Cardiac muscle cell (in vitro differentiated cells and primary cell): Measurements from ENCODE around the gene PPME1. TPM values are rescaled to one million over a fixed set of nuclear protein-coding genes. Genes with fewer than 3 reads are reported as not detected.

Source experiments
- DNase-seq, 2 donors: peaks; one replicate each; pipeline versions ENCODE4 v3.0.0 to v3.0.0-alpha.2; 2010 to 2017; ENCODE audit warnings: low read depth in 1 of 2, low spot score in 1 of 2
- H3K27ac ChIP-seq: fragments of 200-600 bp; sonication (generic); 2 replicates; pipeline ENCODE4 v1.5.1; 2016
- H3K27me3 ChIP-seq: fragments of 200-600 bp; sonication (generic); 2 replicates; pipeline ENCODE4 v1.6.0; 2016; ENCODE audit warnings: control low read depth
- H3K36me3 ChIP-seq: fragments of 200-600 bp; sonication (generic); 2 replicates; pipeline ENCODE4 v1.5.1; 2016; ENCODE audit warnings: control low read depth
- H3K4me1 ChIP-seq: fragments of 200-600 bp; sonication (generic); 2 replicates; pipeline ENCODE4 v1.8.1; 2017; ENCODE audit warnings: low read depth, mild to moderate bottlenecking, mixed run types
- H3K4me3 ChIP-seq: fragments of 200-600 bp; sonication (generic); 2 replicates; pipeline ENCODE4 v1.5.1; 2016; ENCODE audit warnings: mild to moderate bottlenecking
- H3K9me3 ChIP-seq: fragments of 200-600 bp; sonication (generic); 2 replicates; pipeline ENCODE4 v1.5.1; 2017; ENCODE audit warnings: low read depth, mild to moderate bottlenecking, control low read depth
- CTCF ChIP-seq: IDR thresholded peaks from 2 replicates; pipeline ENCODE4 v1.5.1; 2012; ENCODE audit warnings: low read depth, mild to moderate bottlenecking, low read length
- polyA plus RNA-seq: library from polyadenylated mRNA; unstranded; fragments of >200 nt; fragmentation: Nextera tagmentation; extraction: Ambion mirVana; gene quantifications from 2 replicates; pipeline ENCODE4 v1.2.1, GENCODE V29; 2016
- total RNA-seq: library from RNA; depleted of rRNA; stranded (reverse); fragments of >200 nt; gene quantifications from 2 replicates; pipeline ENCODE4 v1.2.3, GENCODE V29; 2016

Gene PPME1
- total and polyA plus RNA-seq, 2 experiments from 2014 or later = 55.2 to 109 TPM

GRCh38 chr11:74133436-74133835 lies 37.7 kb upstream of the PPME1 start:
- Histone ChIP-seq H3K4me1 (peaks cover 7% of the 10 kb centered on the region), H3K36me3 (peaks cover 15% of the 10 kb centered on the region), H3K4me3 (no peak overlapping the region), H3K9me3 (no peaks in the 10 kb centered on the region), H3K27me3 (no peaks in the 10 kb centered on the region), H3K27ac (no peak overlapping the region)
- TF ChIP-seq CTCF = no peak
- DNase-seq = no peak

- H3K27ac ChIP-seq = no peak overlapping the region
- no peak for TF ChIP-seq CTCF
- H3K4me3 ChIP-seq = no peak overlapping the region
- H3K9me3 ChIP-seq = no peaks in the 10 kb centered on the region
- H3K36me3 ChIP-seq = peaks cover 15% of the 10 kb centered on the region
- peaks cover 19% of the 10 kb centered on the region for H3K4me1 ChIP-seq
- no peaks in the 10 kb centered on the region for H3K27me3 ChIP-seq
- DNase-seq = no peak
Measured at GRCh38 chr11:74134661-74135060, 36.4 kb upstream of the PPME1 start.

- Histone ChIP-seq H3K27me3 (no peaks in the 10 kb centered on the region), H3K4me3 (no peak overlapping the region), H3K36me3 (peaks cover 15% of the 10 kb centered on the region), H3K27ac (no peak overlapping the region), H3K4me1 (peaks cover 19% of the 10 kb centered on the region), H3K9me3 (no peaks in the 10 kb centered on the region)
- DNase-seq = no peak
- no peak for TF ChIP-seq CTCF
Measured at GRCh38 chr11:74135127-74135840, 35.8 kb upstream of the PPME1 start.

- no peak for TF ChIP-seq CTCF
- no peak for DNase-seq
- no peaks in the 10 kb centered on the region for H3K9me3 ChIP-seq
- H3K4me1 ChIP-seq = peaks cover 19% of the 10 kb centered on the region
- H3K27me3 ChIP-seq = no peaks in the 10 kb centered on the region
- H3K27ac ChIP-seq = peak overlapping the region; percentile 96
- no peak overlapping the region for H3K4me3 ChIP-seq
- H3K36me3 ChIP-seq = peaks cover 6% of the 10 kb centered on the region
Measured at GRCh38 chr11:74138021-74138420, 33.1 kb upstream of the PPME1 start.

- Histone ChIP-seq H3K4me3 (no peak overlapping the region), H3K4me1 (peaks cover 19% of the 10 kb centered on the region), H3K27me3 (no peaks in the 10 kb centered on the region), H3K9me3 (no peaks in the 10 kb centered on the region), H3K27ac (peak overlapping the region; percentile 96), H3K36me3 (peaks cover 6% of the 10 kb centered on the region)
- no peak for TF ChIP-seq CTCF
- DNase-seq = peak; percentile 66 to 91
Measured at GRCh38 chr11:74138572-74138971, 32.5 kb upstream of the PPME1 start.
